CD4-positive, alpha-beta T cell (primary cell): ENCODE measurements around the gene ZNF19. TPM values are rescaled to one million over a fixed set of nuclear protein-coding genes. Genes with fewer than 3 reads are reported as not detected.

Experiments
- ATAC-seq: fragments of 200-7000 bp; cut with Tn5 transposase; one replicate; pipeline ENCODE4 v1.10.0; 2022; ENCODE audit warnings: mild to moderate bottlenecking; ENCODE audit not compliant: poor library complexity
- CTCF ChIA-PET: fragments of 350-600 bp; sonication (Branson Sonifier 250); formaldehyde crosslinking; loops from one replicate; lab custom pipeline; 2021; ENCODE audit warnings: antibody characterized with exemption, inconsistent platforms; lab: Charles Lee
- POLR2A ChIA-PET: fragments of 350-600 bp; sonication (Branson Sonifier 250); formaldehyde crosslinking; loops from one replicate; lab custom pipeline; 2021; ENCODE audit warnings: antibody characterized with exemption, inconsistent platforms; lab: Charles Lee
- DNase-seq, 14 experiments: peaks; one replicate each; pipeline ENCODE4 v3.0.0-alpha.2; 2013 to 2020; ENCODE audit warnings: mixed read lengths in 2 of 14
- H3K27ac ChIP-seq, 2 donors: one replicate each; pipeline versions ENCODE4 v1.5.1 to v1.7.0; 2013; ENCODE audit warnings: low read length in 2 of 2, low read depth in 1 of 2, mild to moderate bottlenecking in 1 of 2
- H3K27me3 ChIP-seq, 2 experiments: 1 replicate in 1 of 2; 2 replicates in 1 of 2; pipeline versions ENCODE4 v1.6.1 to v1.7.0; 2013; ENCODE audit warnings: low read length in 2 of 2, control low read depth in 1 of 2, mild to moderate bottlenecking in 1 of 2, moderate library complexity in 1 of 2; ENCODE audit not compliant: insufficient read depth in 2 of 2, control insufficient read depth in 1 of 2
- H3K36me3 ChIP-seq: one replicate; pipeline ENCODE4 v1.6.1; 2013; ENCODE audit warnings: low read length, control low read depth; ENCODE audit not compliant: insufficient read depth
- H3K4me1 ChIP-seq: one replicate; pipeline ENCODE4 v1.6.1; 2013; ENCODE audit warnings: low read length, control low read depth; ENCODE audit not compliant: insufficient read depth
- H3K4me3 ChIP-seq: one replicate; pipeline ENCODE4 v1.5.1; 2013; ENCODE audit warnings: mild to moderate bottlenecking, low read length, moderate library complexity
- H3K9me3 ChIP-seq, 2 experiments: 1 replicate in 1 of 2; 2 replicates in 1 of 2; pipeline versions ENCODE4 v1.6.1 to v1.7.0; 2013; ENCODE audit warnings: low read length in 2 of 2, mild to moderate bottlenecking in 2 of 2, control low read depth in 1 of 2, moderate library complexity in 1 of 2; ENCODE audit not compliant: control insufficient read depth in 1 of 2, insufficient read depth in 1 of 2
- H3K27ac Mint-ChIP-seq: one replicate; pipeline ENCODE4 v1.8.0; 2020; ENCODE audit warnings: mixed read lengths
- H3K27me3 Mint-ChIP-seq: one replicate; pipeline ENCODE4 v1.8.0; 2021; ENCODE audit warnings: mixed read lengths
- H3K36me3 Mint-ChIP-seq: one replicate; pipeline ENCODE4 v1.8.0; 2021; ENCODE audit warnings: low read depth, mixed read lengths
- H3K4me1 Mint-ChIP-seq: one replicate; pipeline ENCODE4 v1.8.0; 2021; ENCODE audit warnings: low read depth, mixed read lengths
- H3K4me3 Mint-ChIP-seq: one replicate; pipeline ENCODE4 v1.8.0; 2020; ENCODE audit warnings: mild to moderate bottlenecking, mixed read lengths
- H3K9me3 Mint-ChIP-seq: one replicate; pipeline ENCODE4 v1.8.0; 2020; ENCODE audit warnings: mixed read lengths
- intact Hi-C, 2 experiments: fragments of 100-400 bp; cut with DNase I in 1 of 2; cut with micrococcal nuclease in 1 of 2; formaldehyde crosslinking; loops; one replicate each; pipeline versions ENCODE4 v1.15.1 to v1.9.0; 2023 to 2025; cut with DNase I, micrococcal nuclease
- total RNA-seq, 174 experiments: library from RNA in 2 of 174; stranded (reverse) in 2 of 174; gene quantifications; one replicate each; pipeline ENCODE4 v1.2.3 and lab custom pipeline; 2021 to 2026
- TF ChIP-seq, protein P1 (sequence below): fragments of 200-600 bp; IDR thresholded peaks from one replicate; pipeline ENCODE4 v1.8.0; 2022; ENCODE audit warnings: antibody characterized with exemption, mild to moderate bottlenecking

Gene ZNF19
- total RNA-seq, 2 experiments from 2014 or later: 4.6 to 6.4 TPM

DNA sequence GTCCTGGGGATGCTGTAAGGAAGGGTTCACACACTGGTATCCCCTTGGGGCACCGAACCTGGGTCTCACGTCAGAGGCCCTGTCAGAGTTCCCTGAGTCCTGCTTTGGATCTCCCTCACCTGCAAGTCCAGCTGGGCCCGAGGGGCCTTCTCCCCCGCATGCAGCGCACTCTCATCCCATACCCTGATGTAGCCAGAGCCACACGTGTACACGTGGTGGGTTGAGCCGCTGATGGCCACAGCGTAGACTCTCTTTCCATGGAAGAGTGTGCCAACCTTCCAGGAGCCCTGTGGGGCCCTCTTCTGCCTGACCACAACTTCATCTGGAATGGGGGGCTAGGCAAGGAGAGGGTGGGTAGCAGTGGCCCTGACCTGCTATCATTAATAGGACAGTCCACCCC is 57.1 kb downstream of the ZNF19 start:
- no peak overlapping the region for H3K4me3 Mint-ChIP-seq
- ATAC-seq (no peak), DNase-seq (no peak)
- Histone ChIP-seq H3K9me3 (no peaks in the 10 kb centered on the region), H3K27me3 (peaks cover 2 to 20% of the 10 kb centered on the region in 2 experiments), H3K4me3 (no peak overlapping the region), H3K36me3 (no peaks in the 10 kb centered on the region), H3K4me1 (no peaks in the 10 kb centered on the region), H3K27ac (no peak overlapping the region)
- no peaks in the 10 kb centered on the region for H3K4me1 Mint-ChIP-seq
- CTCF ChIA-PET: no interaction called here
- H3K27me3 Mint-ChIP-seq: peaks cover 35% of the 10 kb centered on the region
- intact Hi-C loops: no loop called here
- H3K36me3 Mint-ChIP-seq: no peaks in the 10 kb centered on the region
- H3K9me3 Mint-ChIP-seq: no peaks in the 10 kb centered on the region
- no peak overlapping the region for H3K27ac Mint-ChIP-seq
- TF ChIP-seq, protein P1, sequence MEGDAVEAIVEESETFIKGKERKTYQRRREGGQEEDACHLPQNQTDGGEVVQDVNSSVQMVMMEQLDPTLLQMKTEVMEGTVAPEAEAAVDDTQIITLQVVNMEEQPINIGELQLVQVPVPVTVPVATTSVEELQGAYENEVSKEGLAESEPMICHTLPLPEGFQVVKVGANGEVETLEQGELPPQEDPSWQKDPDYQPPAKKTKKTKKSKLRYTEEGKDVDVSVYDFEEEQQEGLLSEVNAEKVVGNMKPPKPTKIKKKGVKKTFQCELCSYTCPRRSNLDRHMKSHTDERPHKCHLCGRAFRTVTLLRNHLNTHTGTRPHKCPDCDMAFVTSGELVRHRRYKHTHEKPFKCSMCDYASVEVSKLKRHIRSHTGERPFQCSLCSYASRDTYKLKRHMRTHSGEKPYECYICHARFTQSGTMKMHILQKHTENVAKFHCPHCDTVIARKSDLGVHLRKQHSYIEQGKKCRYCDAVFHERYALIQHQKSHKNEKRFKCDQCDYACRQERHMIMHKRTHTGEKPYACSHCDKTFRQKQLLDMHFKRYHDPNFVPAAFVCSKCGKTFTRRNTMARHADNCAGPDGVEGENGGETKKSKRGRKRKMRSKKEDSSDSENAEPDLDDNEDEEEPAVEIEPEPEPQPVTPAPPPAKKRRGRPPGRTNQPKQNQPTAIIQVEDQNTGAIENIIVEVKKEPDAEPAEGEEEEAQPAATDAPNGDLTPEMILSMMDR: no peak
- POLR2A ChIA-PET: no interaction called here

DNA sequence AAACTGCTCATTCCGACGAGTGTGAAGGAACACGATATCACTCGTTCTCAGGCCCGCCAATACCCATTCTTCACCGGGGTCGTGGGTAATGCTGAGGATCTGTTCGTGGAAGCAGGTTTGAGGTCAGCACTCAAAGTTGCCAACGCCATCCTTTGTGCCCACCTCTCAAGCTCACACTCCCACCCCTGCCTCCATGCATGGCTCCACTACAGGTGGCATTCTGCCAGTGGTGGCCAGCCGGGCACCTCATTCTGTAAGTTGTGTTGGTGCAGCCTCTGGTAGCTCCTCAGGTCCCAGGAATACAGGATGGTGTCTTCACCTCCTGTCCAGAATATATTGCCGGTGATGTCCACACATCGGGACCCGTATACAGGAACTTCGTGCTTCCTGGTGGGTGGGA is 57.9 kb downstream of the ZNF19 start:
- H3K4me3 Mint-ChIP-seq: no peak overlapping the region
- H3K27ac Mint-ChIP-seq: no peak overlapping the region
- H3K4me3 ChIP-seq: no peak overlapping the region
- H3K4me1 Mint-ChIP-seq: no peaks in the 10 kb centered on the region
- no peak for ATAC-seq
- no peak overlapping the region for H3K27ac ChIP-seq
- no peaks in the 10 kb centered on the region for H3K4me1 ChIP-seq
- ChIA-PET CTCF (no interaction called here), POLR2A (no interaction called here)
- TF ChIP-seq, protein P1: no peak
- H3K27me3 ChIP-seq: peaks cover 2 to 24% of the 10 kb centered on the region in 2 experiments
- no peaks in the 10 kb centered on the region for H3K36me3 ChIP-seq
- DNase-seq: no peak
- H3K9me3 Mint-ChIP-seq: no peaks in the 10 kb centered on the region
- peaks cover 42% of the 10 kb centered on the region for H3K27me3 Mint-ChIP-seq
- peaks cover 0 to 2% of the 10 kb centered on the region in 2 experiments for H3K9me3 ChIP-seq
- H3K36me3 Mint-ChIP-seq: no peaks in the 10 kb centered on the region
- intact Hi-C loops: no loop called here

DNA sequence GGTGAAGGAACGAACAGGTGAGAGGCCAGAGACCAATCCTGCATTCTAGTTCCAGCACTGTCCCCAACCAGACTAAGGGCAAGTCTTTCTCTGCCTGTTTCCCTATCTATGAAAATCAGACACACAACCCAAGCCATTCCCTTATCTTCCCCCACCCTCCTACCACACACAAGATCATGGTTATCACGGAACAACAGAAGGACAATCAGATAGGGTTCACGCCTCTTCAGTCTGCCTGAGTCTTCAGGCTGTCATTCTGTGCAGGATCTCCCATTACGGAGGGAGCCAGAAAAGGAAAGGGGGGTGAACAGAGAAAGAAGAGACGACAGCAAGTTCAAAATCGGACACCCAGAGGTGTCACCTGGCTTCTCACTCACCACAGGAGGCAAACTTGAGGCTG is 58.4 kb downstream of the ZNF19 start:
- ATAC-seq: no peak
- POLR2A ChIA-PET: no interaction called here

More for the DNA sequence above, 58.4 kb downstream of the ZNF19 start:
- Mint-ChIP-seq H3K36me3 (no peaks in the 10 kb centered on the region), H3K27me3 (peaks cover 46% of the 10 kb centered on the region), H3K9me3 (no peaks in the 10 kb centered on the region), H3K4me1 (no peaks in the 10 kb centered on the region), H3K27ac (no peak overlapping the region), H3K4me3 (no peak overlapping the region)
- Histone ChIP-seq H3K9me3 (peaks cover 0 to 4% of the 10 kb centered on the region in 2 experiments), H3K36me3 (no peaks in the 10 kb centered on the region), H3K27ac (no peak overlapping the region), H3K4me1 (no peaks in the 10 kb centered on the region), H3K4me3 (no peak overlapping the region), H3K27me3 (peaks cover 3 to 21% of the 10 kb centered on the region in 2 experiments)
- intact Hi-C loops: no loop called here
- CTCF ChIA-PET: no interaction called here
- TF ChIP-seq, protein P1: no peak
- no peak for DNase-seq
